ENCODE results near the gene TRERF1. TPM values are rescaled to one million over a fixed set of nuclear protein-coding genes. Genes with fewer than 3 reads are reported as not detected.

TRERF1 gene
- total RNA-seq, 1 experiment from 2014 or later: 22.3 TPM

- TF ChIP-seq ATF2 (CRISPR knock-in tag; IDR thresholded peaks at IDR 0.05; ENCODE audit: borderline replicate concordance, low read depth) (no peak), SP1 (CRISPR knock-in tag; conservative IDR thresholded peaks at IDR 0.05) (no peak), PRDM15 (CRISPR knock-in tag; IDR thresholded peaks at IDR 0.05) (no peak)
Observed at GRCh38 chr6:42337985-42338743, 113.6 kb downstream of the TRERF1 start (continued).

GRCh38 chr6:42336431-42336830 is 115.3 kb downstream of the TRERF1 start:
- TF ChIP-seq FOXK1 (CRISPR knock-in tag; IDR thresholded peaks at IDR 0.05): no peak
- no peak for TF ChIP-seq HMGA2 (CRISPR knock-in tag; IDR thresholded peaks at IDR 0.05)
- Mint-ChIP-seq H3K27me3 (ENCODE audit: low read depth) (no peaks in the 10 kb centered on the region), H3K36me3 (no peaks in the 10 kb centered on the region), H3K9me3 (no peaks in the 10 kb centered on the region), H3K4me3 (no peak overlapping the region), H3K4me1 (peaks cover 19% of the 10 kb centered on the region), H3K27ac (no peak overlapping the region)
- ChIA-PET POLR2A (no interaction called here), CTCF (interaction anchor here (0.6 to 4.1 kb wide), 5 partner anchors 14 to 211 kb away, joined by 3 to 12 read pairs (median 5); no protein-coding TSS in a partner anchor)
- no peak for DNase-seq (ENCODE audit: low spot score)
- ATAC-seq: no peak

DNA sequence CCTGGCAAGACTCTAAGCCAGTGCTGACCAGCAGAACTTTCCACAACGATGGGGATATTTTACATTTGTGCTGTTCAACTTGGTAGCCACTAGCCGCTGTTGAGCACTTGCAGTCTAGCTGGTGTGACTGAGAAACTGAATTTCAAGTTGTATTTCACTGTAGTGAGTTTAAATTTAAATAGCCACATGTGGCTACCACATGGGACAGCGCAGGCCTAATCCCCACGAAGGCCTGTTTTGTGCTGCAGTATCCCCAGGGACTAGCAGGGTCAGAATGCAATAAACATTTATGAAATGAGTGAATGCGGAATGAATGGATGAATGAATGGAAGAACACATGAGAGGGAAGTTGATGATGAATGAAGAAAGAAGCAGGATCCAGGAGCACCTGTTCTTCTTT is 115.8 kb downstream of the TRERF1 start:
- no peaks in the 10 kb centered on the region for H3K36me3 Mint-ChIP-seq
- no peak overlapping the region for H3K4me3 Mint-ChIP-seq
- ChIA-PET CTCF (interaction anchor here (0.6 to 4.1 kb wide), 5 partner anchors 13 to 212 kb away, joined by 3 to 12 read pairs (median 4); no protein-coding TSS in a partner anchor), POLR2A (no interaction called here)
- no peak overlapping the region for H3K27ac Mint-ChIP-seq
- no peak for DNase-seq (ENCODE audit: low spot score)
- no peaks in the 10 kb centered on the region for H3K9me3 Mint-ChIP-seq
- H3K27me3 Mint-ChIP-seq (ENCODE audit: low read depth): no peaks in the 10 kb centered on the region
- peaks cover 24% of the 10 kb centered on the region for H3K4me1 Mint-ChIP-seq
- ATAC-seq: no peak
- no peak for TF ChIP-seq JAZF1 (CRISPR knock-in tag; IDR thresholded peaks at IDR 0.05)
- no peak for TF ChIP-seq ZNF671 (CRISPR knock-in tag; IDR thresholded peaks at IDR 0.05)
- no peak for TF ChIP-seq ZNF138 (CRISPR knock-in tag; conservative IDR thresholded peaks at IDR 0.05)
- TF ChIP-seq, protein P1, sequence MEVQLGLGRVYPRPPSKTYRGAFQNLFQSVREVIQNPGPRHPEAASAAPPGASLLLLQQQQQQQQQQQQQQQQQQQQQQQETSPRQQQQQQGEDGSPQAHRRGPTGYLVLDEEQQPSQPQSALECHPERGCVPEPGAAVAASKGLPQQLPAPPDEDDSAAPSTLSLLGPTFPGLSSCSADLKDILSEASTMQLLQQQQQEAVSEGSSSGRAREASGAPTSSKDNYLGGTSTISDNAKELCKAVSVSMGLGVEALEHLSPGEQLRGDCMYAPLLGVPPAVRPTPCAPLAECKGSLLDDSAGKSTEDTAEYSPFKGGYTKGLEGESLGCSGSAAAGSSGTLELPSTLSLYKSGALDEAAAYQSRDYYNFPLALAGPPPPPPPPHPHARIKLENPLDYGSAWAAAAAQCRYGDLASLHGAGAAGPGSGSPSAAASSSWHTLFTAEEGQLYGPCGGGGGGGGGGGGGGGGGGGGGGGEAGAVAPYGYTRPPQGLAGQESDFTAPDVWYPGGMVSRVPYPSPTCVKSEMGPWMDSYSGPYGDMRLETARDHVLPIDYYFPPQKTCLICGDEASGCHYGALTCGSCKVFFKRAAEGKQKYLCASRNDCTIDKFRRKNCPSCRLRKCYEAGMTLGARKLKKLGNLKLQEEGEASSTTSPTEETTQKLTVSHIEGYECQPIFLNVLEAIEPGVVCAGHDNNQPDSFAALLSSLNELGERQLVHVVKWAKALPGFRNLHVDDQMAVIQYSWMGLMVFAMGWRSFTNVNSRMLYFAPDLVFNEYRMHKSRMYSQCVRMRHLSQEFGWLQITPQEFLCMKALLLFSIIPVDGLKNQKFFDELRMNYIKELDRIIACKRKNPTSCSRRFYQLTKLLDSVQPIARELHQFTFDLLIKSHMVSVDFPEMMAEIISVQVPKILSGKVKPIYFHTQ (CRISPR knock-in tag; IDR thresholded peaks at IDR 0.05): no peak
- TF ChIP-seq ZNF512 (CRISPR knock-in tag; IDR thresholded peaks at IDR 0.05; ENCODE audit: borderline replicate concordance): no peak
- no peak for TF ChIP-seq EMX1 (CRISPR knock-in tag; IDR thresholded peaks at IDR 0.05)
- no peak for TF ChIP-seq E2F1 (CRISPR knock-in tag; IDR thresholded peaks at IDR 0.05)
- TF ChIP-seq CREB1 (CRISPR knock-in tag; IDR thresholded peaks at IDR 0.05): no peak
- TF ChIP-seq ZNF425 (CRISPR knock-in tag; conservative IDR thresholded peaks at IDR 0.05): no peak
- TF ChIP-seq, protein P2, sequence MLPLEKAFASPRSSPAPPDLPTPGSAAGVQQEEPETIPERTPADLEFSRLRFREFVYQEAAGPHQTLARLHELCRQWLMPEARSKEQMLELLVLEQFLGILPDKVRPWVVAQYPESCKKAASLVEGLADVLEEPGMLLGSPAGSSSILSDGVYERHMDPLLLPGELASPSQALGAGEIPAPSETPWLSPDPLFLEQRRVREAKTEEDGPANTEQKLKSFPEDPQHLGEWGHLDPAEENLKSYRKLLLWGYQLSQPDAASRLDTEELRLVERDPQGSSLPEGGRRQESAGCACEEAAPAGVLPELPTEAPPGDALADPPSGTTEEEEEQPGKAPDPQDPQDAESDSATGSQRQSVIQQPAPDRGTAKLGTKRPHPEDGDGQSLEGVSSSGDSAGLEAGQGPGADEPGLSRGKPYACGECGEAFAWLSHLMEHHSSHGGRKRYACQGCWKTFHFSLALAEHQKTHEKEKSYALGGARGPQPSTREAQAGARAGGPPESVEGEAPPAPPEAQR (CRISPR knock-in tag; IDR thresholded peaks at IDR 0.05): no peak
- TF ChIP-seq, protein P3, sequence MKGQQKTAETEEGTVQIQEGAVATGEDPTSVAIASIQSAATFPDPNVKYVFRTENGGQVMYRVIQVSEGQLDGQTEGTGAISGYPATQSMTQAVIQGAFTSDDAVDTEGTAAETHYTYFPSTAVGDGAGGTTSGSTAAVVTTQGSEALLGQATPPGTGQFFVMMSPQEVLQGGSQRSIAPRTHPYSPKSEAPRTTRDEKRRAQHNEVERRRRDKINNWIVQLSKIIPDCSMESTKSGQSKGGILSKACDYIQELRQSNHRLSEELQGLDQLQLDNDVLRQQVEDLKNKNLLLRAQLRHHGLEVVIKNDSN (CRISPR knock-in tag; IDR thresholded peaks at IDR 0.05): no peak
- no peak for TF ChIP-seq HMGA2 (CRISPR knock-in tag; IDR thresholded peaks at IDR 0.05)

Measured in WTC11 (cell line).